Vagina (tissue), 2 donors: ENCODE data around the gene C10orf143.

Source experiments
- CTCF ChIP-seq, 3 experiments: fragments of 450-650 bp in 2 of 3; fragments of 200-600 bp in 1 of 3; sonication (generic) in 1 of 3; IDR thresholded peaks; one replicate each; pipeline ENCODE4 v1.5.1; 2017 to 2019; ENCODE audit warnings: antibody characterized with exemption in 3 of 3, mild to moderate bottlenecking in 2 of 3, moderate library complexity in 2 of 3
- POLR2AphosphoS5 ChIP-seq, 2 donors: sonication (generic); formaldehyde crosslinking; IDR thresholded peaks; one replicate each; pipeline ENCODE4 v1.9.0; 2017; ENCODE audit warnings: antibody characterized with exemption in 2 of 2, mild to moderate bottlenecking in 2 of 2, low read depth in 1 of 2; ENCODE audit not compliant: insufficient read depth in 1 of 2

GRCh38 chr10:130099344-130099743 lies 11.3 kb downstream of the C10orf143 start:
- TF ChIP-seq CTCF (IDR thresholded peaks at IDR 0.05) = no peak
- no peak for TF ChIP-seq POLR2AphosphoS5 (IDR thresholded peaks at IDR 0.05; ENCODE audit: insufficient read depth in 1 of 2, low read depth in 1 of 2)
